ENCODE results near the gene CCL20. TPM values are rescaled to one million over a fixed set of nuclear protein-coding genes. Genes with fewer than 3 reads are reported as not detected.

Gene CCL20
- total RNA-seq, 1 experiment from 2014 or later: not detected

DNA sequence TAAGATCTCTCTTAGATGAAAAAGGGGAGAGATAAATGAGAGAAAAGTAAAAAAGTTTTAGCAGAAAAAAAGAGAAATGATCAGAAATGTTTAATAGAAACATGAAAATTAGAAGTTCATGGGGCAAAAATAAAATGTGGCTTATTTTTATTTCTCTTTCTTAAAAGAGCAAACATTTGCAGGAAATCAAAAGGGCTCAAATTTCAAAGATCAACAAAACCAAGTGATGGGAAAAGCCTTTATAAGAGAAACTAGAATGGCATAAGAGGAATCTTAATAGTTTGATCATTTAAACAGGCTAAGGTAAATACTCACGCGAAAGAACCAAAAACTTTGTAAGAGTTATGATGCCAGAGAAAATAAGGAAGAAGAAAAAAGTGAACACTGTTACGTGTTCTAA lies 34.5 kb downstream of the CCL20 start:
- no peak for TF ChIP-seq EZH2 (IDR thresholded peaks at IDR 0.05; ENCODE audit: borderline replicate concordance, low read depth, low read length, poor library complexity, severe bottlenecking)
- no peak for TF ChIP-seq CTCF (conservative IDR thresholded peaks at IDR 0.05; ENCODE audit: low read depth, low read length)
- Histone ChIP-seq H3K27ac (ENCODE audit: low read depth, low read length, poor library complexity, severe bottlenecking) (no peak overlapping the region), H3K9me3 (ENCODE audit: low read depth, low read length, poor library complexity, severe bottlenecking) (no peaks in the 10 kb centered on the region), H3K27me3 (replicated peaks; ENCODE audit: insufficient read depth, low read depth, low read length, poor library complexity) (no peaks in the 10 kb centered on the region), H3K36me3 (ENCODE audit: insufficient read depth, low read length, poor library complexity, severe bottlenecking) (no peaks in the 10 kb centered on the region), H3K4me1 (ENCODE audit: insufficient read depth, low read length, poor library complexity, severe bottlenecking) (no peaks in the 10 kb centered on the region), H3K4me3 (ENCODE audit: low read depth, low read length, poor library complexity, severe bottlenecking) (no peak overlapping the region)
- no peak for DNase-seq (ENCODE audit: low spot score)
- ChIA-PET POLR2A (ENCODE audit: low non-redundant PET) (no interaction called here), CTCF (no interaction called here)
- BruUV-seq (replicated peaks): no TSS peak
- intact Hi-C loops (cut with micrococcal nuclease; ENCODE audit: unreplicated experiment): no loop called here

DNA sequence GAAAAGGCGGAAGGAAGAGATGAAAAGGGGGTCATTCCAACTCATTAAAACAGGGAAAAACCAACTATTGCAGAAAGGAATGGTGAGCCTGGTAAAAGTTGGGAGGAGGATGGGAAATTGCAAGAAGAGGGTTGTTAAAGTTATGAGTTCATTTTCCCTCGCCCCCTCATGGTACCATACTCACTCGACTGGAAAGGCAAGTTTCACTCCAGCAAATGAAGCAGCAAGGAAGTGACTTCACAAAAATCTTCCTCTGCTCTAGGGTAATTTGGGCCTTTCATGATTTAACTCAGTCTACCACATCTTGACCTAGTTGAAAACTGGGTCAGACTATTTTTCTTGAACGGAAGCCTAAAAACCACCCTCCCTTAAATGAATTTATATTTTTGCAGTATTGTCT lies 34.9 kb downstream of the CCL20 start:
- CTCF ChIA-PET: no interaction called here
- no peaks in the 10 kb centered on the region for H3K27me3 ChIP-seq (replicated peaks; ENCODE audit: insufficient read depth, low read depth, low read length, poor library complexity)
- no peak for DNase-seq (ENCODE audit: low spot score)
- no peak overlapping the region for H3K4me3 ChIP-seq (ENCODE audit: low read depth, low read length, poor library complexity, severe bottlenecking)
- H3K4me1 ChIP-seq (ENCODE audit: insufficient read depth, low read length, poor library complexity, severe bottlenecking): no peaks in the 10 kb centered on the region
- no peaks in the 10 kb centered on the region for H3K9me3 ChIP-seq (ENCODE audit: low read depth, low read length, poor library complexity, severe bottlenecking)
- intact Hi-C loops (cut with micrococcal nuclease; ENCODE audit: unreplicated experiment): no loop called here
- TF ChIP-seq EZH2 (IDR thresholded peaks at IDR 0.05; ENCODE audit: borderline replicate concordance, low read depth, low read length, poor library complexity, severe bottlenecking) (no peak), CTCF (conservative IDR thresholded peaks at IDR 0.05; ENCODE audit: low read depth, low read length) (no peak)
- H3K36me3 ChIP-seq (ENCODE audit: insufficient read depth, low read length, poor library complexity, severe bottlenecking): no peaks in the 10 kb centered on the region
- POLR2A ChIA-PET (ENCODE audit: low non-redundant PET): no interaction called here
- H3K27ac ChIP-seq (ENCODE audit: low read depth, low read length, poor library complexity, severe bottlenecking): no peak overlapping the region
- BruUV-seq (replicated peaks): no TSS peak

- TF ChIP-seq CTCF (conservative IDR thresholded peaks at IDR 0.05; ENCODE audit: low read depth, low read length) (no peak), EZH2 (IDR thresholded peaks at IDR 0.05; ENCODE audit: borderline replicate concordance, low read depth, low read length, poor library complexity, severe bottlenecking) (no peak)
- H3K4me3 ChIP-seq (ENCODE audit: low read depth, low read length, poor library complexity, severe bottlenecking): no peak overlapping the region
- no peaks in the 10 kb centered on the region for H3K27me3 ChIP-seq (replicated peaks; ENCODE audit: insufficient read depth, low read depth, low read length, poor library complexity)
- no peak for DNase-seq (ENCODE audit: low spot score)
- ChIA-PET POLR2A (ENCODE audit: low non-redundant PET) (no interaction called here), CTCF (no interaction called here)
- no peaks in the 10 kb centered on the region for H3K9me3 ChIP-seq (ENCODE audit: low read depth, low read length, poor library complexity, severe bottlenecking)
- intact Hi-C loops (cut with micrococcal nuclease; ENCODE audit: unreplicated experiment): no loop called here
- H3K27ac ChIP-seq (ENCODE audit: low read depth, low read length, poor library complexity, severe bottlenecking): no peak overlapping the region
- BruUV-seq (replicated peaks): no TSS peak
- no peaks in the 10 kb centered on the region for H3K36me3 ChIP-seq (ENCODE audit: insufficient read depth, low read length, poor library complexity, severe bottlenecking)
- H3K4me1 ChIP-seq (ENCODE audit: insufficient read depth, low read length, poor library complexity, severe bottlenecking): no peaks in the 10 kb centered on the region
Observed at GRCh38 chr2:227849906-227850305, 36.3 kb downstream of the CCL20 start.

Data from A673 (cell line).